OCI-LY1 (cell line): ENCODE measurements around the gene CLIC4.
"Not testable (repeated sequence)": the region's sequence is repeated elsewhere in the genome, so short reads cannot be mapped to it uniquely, and the experiment has no call there.

Experiments used
- H2AFZ ChIP-seq: fragments of 200-600 bp; sonication (generic), shearing (Covaris generic); 2 replicates; pipeline ENCODE4 v1.6.0; 2014; ENCODE audit warnings: antibody characterized with exemption, mild to moderate bottlenecking, low read length
- H3F3A ChIP-seq: fragments of 200-600 bp; sonication (generic), shearing (Covaris generic); 2 replicates; pipeline ENCODE4 v1.6.0; 2014; ENCODE audit warnings: mild to moderate bottlenecking, antibody characterized with exemption, low read length, moderate library complexity; ENCODE audit not compliant: insufficient read depth
- H3K27ac ChIP-seq: fragments of 200-600 bp; sonication (generic); 2 replicates; pipeline ENCODE4 v1.5.1; 2014; ENCODE audit warnings: low read length, mixed run types, mild to moderate bottlenecking, low read depth; ENCODE audit not compliant: poor library complexity, severe bottlenecking
- H3K27me3 ChIP-seq: fragments of 200-600 bp; sonication (generic); 2 replicates; pipeline ENCODE4 v1.6.0; 2014; ENCODE audit warnings: antibody characterized with exemption, mild to moderate bottlenecking, low read length, moderate library complexity; ENCODE audit not compliant: insufficient read depth
- H3K36me3 ChIP-seq: fragments of 200-600 bp; sonication (generic); 2 replicates; pipeline ENCODE4 v1.6.1; 2014; ENCODE audit warnings: mild to moderate bottlenecking, antibody characterized with exemption, low read length, moderate library complexity, mixed read lengths; ENCODE audit not compliant: insufficient read depth
- H3K4me1 ChIP-seq: fragments of 200-600 bp; sonication (generic); 2 replicates; pipeline ENCODE4 v1.5.1; 2014; ENCODE audit warnings: mild to moderate bottlenecking, low read length, moderate library complexity; ENCODE audit not compliant: insufficient read depth, severe bottlenecking
- H3K4me2 ChIP-seq: fragments of 200-600 bp; sonication (generic), shearing (Covaris generic); 2 replicates; pipeline ENCODE4 v1.6.1; 2014; ENCODE audit warnings: low read length
- H3K4me3 ChIP-seq: fragments of 200-600 bp; sonication (generic); 2 replicates; pipeline ENCODE4 v1.5.1; 2014; ENCODE audit warnings: low read length, low read depth, mild to moderate bottlenecking, mixed read lengths; ENCODE audit not compliant: poor library complexity, severe bottlenecking
- H3K79me2 ChIP-seq: fragments of 200-600 bp; shearing (Covaris generic); 2 replicates; pipeline ENCODE4 v1.6.1; 2016; ENCODE audit warnings: mixed run types, low read length, mixed read lengths; ENCODE audit not compliant: insufficient read depth
- H3K9ac ChIP-seq: fragments of 200-600 bp; sonication (generic), shearing (Covaris generic); 2 replicates; pipeline ENCODE4 v1.6.1; 2014; ENCODE audit warnings: mild to moderate bottlenecking, low read length, mixed read lengths
- H3K9me2 ChIP-seq: fragments of 200-600 bp; sonication (generic), shearing (Covaris generic); 2 replicates; pipeline ENCODE4 v1.6.1; 2014; ENCODE audit warnings: low read depth, mild to moderate bottlenecking, low read length, mixed read lengths
- H3K9me3 ChIP-seq: fragments of 200-600 bp; shearing (Covaris generic); 2 replicates; pipeline ENCODE4 v1.6.1; 2014; ENCODE audit warnings: low read length, mixed read lengths
- H4K20me1 ChIP-seq: fragments of 200-600 bp; sonication (generic), shearing (Covaris generic); 2 replicates; pipeline ENCODE4 v1.6.0; 2016; ENCODE audit warnings: mild to moderate bottlenecking, low read length; ENCODE audit not compliant: insufficient read depth
- EZH2 ChIP-seq: fragments of 200-600 bp; sonication (generic), shearing (Covaris generic); IDR thresholded peaks from 2 replicates; pipeline ENCODE4 v1.8.0; 2017; ENCODE audit warnings: borderline replicate concordance, mixed run types, mild to moderate bottlenecking, antibody characterized with exemption, low read length, moderate library complexity, mixed read lengths
- TF ChIP-seq, protein P1 (sequence below): fragments of 200-600 bp; sonication (generic), shearing (Covaris generic); IDR thresholded peaks from 2 replicates; pipeline ENCODE4 v1.5.1; 2017; ENCODE audit warnings: mild to moderate bottlenecking, antibody characterized with exemption, low read length, moderate library complexity, mixed read lengths

CLIC4 gene

DNA sequence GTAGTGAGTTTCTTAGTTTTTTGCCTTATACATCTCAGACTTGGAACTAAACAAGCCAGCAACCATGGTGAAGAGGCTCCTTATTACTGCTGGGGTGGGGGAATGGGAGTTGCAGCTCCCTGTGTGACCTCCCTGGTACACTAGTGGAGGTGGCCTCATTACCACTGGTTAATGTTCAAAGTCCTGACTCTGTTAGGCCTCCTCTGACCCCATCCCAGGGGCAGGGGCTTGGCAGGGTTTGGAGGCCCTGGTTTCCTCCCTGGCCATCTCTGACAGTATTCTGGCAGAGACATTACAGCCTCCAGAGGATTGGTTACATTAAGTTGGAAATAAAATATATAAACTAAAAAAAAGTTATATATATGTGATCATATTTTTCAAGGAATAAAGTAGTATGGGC is 45.2 kb downstream of the CLIC4 start:
- Histone ChIP-seq H3K27me3 (no peaks in the 10 kb centered on the region), H3K27ac (no peak overlapping the region), H3K4me3 (no peak overlapping the region), H3K79me2 (peaks cover 77% of the 10 kb centered on the region), H2AFZ (no peak overlapping the region), H3K9me2 (no peaks in the 10 kb centered on the region), H3K9me3 (no peaks in the 10 kb centered on the region), H3K4me1 (peaks cover 18% of the 10 kb centered on the region), H3K4me2 (no peak overlapping the region), H3K9ac (no peak overlapping the region), H3K36me3 (peaks cover 8% of the 10 kb centered on the region), H4K20me1 (no peaks in the 10 kb centered on the region), H3F3A (no peaks in the 10 kb centered on the region)
- TF ChIP-seq, protein P1, sequence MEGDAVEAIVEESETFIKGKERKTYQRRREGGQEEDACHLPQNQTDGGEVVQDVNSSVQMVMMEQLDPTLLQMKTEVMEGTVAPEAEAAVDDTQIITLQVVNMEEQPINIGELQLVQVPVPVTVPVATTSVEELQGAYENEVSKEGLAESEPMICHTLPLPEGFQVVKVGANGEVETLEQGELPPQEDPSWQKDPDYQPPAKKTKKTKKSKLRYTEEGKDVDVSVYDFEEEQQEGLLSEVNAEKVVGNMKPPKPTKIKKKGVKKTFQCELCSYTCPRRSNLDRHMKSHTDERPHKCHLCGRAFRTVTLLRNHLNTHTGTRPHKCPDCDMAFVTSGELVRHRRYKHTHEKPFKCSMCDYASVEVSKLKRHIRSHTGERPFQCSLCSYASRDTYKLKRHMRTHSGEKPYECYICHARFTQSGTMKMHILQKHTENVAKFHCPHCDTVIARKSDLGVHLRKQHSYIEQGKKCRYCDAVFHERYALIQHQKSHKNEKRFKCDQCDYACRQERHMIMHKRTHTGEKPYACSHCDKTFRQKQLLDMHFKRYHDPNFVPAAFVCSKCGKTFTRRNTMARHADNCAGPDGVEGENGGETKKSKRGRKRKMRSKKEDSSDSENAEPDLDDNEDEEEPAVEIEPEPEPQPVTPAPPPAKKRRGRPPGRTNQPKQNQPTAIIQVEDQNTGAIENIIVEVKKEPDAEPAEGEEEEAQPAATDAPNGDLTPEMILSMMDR = no peak
- no peak for TF ChIP-seq EZH2

DNA sequence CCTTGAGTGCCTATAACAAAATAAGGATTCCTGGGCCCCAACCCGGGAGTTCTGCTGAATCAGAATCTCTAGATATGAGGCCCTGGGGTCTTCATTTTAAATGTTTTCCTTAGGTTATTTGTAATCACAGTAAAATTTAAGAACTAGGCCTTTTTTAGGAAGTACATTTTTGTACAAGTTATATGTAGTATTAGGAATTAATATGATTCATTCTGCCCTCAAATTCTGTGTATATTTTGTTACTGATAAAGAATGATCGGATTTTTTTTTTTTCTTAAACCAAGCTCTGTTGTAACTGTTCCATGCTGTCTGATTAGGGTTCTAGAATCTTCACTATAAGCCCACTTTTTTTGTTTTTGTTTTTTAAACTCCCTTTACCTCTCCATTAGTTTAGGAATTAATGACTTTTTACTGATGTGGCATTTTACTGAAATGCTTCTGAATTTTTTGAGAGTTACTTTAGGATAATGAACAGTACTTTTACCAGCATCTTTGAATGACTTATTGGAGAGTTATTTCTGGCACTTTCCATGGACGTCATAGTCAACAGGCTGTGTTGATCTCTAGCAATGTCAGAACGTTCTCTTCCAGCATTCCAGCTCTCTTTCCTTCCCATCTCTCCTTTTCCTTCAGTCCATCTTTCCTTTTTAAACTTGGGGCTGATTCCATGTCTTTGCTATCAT is 48.3 kb downstream of the CLIC4 start:
- peaks cover 82% of the 10 kb centered on the region for H3K79me2 ChIP-seq
- H4K20me1 ChIP-seq = no peaks in the 10 kb centered on the region
- H3K9me3 ChIP-seq = 0 out of 2 replicates have a peak, but pooled peaks cover 5% of the 10 kb centered on the region
- no peak overlapping the region for H3K9ac ChIP-seq
- no peak overlapping the region for H2AFZ ChIP-seq
- no peak overlapping the region for H3K27ac ChIP-seq
- peaks cover 19% of the 10 kb centered on the region for H3K36me3 ChIP-seq
- H3K9me2 ChIP-seq = no peaks in the 10 kb centered on the region
- no peak overlapping the region for H3K4me3 ChIP-seq
- no peaks in the 10 kb centered on the region for H3K27me3 ChIP-seq
- H3K4me2 ChIP-seq = no peak overlapping the region
- H3K4me1 ChIP-seq = peaks cover 18% of the 10 kb centered on the region
- TF ChIP-seq, protein P1 = no peak
- TF ChIP-seq EZH2 = no peak
- H3F3A ChIP-seq = no peaks in the 10 kb centered on the region

DNA sequence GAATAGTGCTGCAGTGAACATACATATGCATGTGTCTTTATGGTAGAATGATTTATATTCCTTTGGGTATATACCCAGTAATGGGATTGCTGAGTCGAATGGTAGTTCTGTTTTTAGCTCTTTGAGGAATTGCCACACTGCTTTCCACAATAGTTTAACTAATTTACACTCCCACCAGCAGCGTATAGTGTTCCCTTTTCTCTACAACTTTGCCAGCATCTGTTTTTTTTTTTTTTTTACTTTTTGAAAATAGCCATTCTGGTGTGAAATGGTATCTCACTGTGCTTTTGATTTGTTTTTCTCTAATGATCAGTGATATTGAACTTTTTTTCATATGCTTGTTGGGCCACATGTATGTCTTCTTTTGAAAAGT is 48.9 kb downstream of the CLIC4 start:
- Histone ChIP-seq H3K79me2 (peaks cover 77% of the 10 kb centered on the region), H3K36me3 (peaks cover 19% of the 10 kb centered on the region), H3K4me1 (peaks cover 18% of the 10 kb centered on the region)
- not testable (repeated sequence) for H3K4me2 ChIP-seq, H2AFZ ChIP-seq, H3K9ac ChIP-seq, H3F3A ChIP-seq, H4K20me1 ChIP-seq, H3K27ac ChIP-seq, H3K27me3 ChIP-seq, H3K4me3 ChIP-seq, H3K9me3 ChIP-seq, H3K9me2 ChIP-seq

DNA sequence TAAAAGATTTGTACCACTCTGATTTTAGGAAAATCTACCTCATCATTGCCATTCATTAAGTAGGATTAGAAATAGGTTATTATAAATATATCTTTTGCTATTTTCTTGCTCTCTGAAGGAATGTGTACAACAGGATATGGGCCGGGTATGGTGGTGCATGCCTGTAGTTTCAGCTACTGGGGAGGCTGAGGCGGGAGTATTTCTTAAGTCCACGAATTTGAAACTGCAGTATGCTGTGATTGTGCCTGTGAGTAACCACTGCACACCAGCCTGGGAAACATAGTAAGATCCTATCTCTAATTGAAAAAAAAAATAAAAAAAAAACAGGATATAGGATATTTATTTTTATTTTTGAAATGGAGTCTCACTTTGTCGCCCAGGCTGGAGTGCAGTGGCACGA is 50.0 kb downstream of the CLIC4 start:
- H3F3A ChIP-seq = no peaks in the 10 kb centered on the region
- TF ChIP-seq, protein P1 = no peak
- no peak overlapping the region for H3K4me3 ChIP-seq
- no peak overlapping the region for H3K27ac ChIP-seq
- H3K79me2 ChIP-seq = peaks cover 66% of the 10 kb centered on the region
- H3K9ac ChIP-seq = no peak overlapping the region
- H3K9me2 ChIP-seq = no peaks in the 10 kb centered on the region
- no peak overlapping the region for H3K4me2 ChIP-seq
- H4K20me1 ChIP-seq = no peaks in the 10 kb centered on the region
- H3K9me3 ChIP-seq = 0 out of 2 replicates have a peak, but pooled peaks cover 5% of the 10 kb centered on the region
- H3K36me3 ChIP-seq = peaks cover 19% of the 10 kb centered on the region
- peaks cover 18% of the 10 kb centered on the region for H3K4me1 ChIP-seq
- H2AFZ ChIP-seq = no peak overlapping the region
- no peaks in the 10 kb centered on the region for H3K27me3 ChIP-seq
